Thoracic aorta endothelial cell (primary cell): ENCODE data around the gene ZBED5. TPM values are rescaled to one million over a fixed set of nuclear protein-coding genes. Genes with fewer than 3 reads are reported as not detected.

Source experiments
- total RNA-seq: library from RNA; depleted of rRNA; stranded (reverse); fragments of >200 nt; gene quantifications from 2 replicates; pipeline ENCODE4 v1.2.3, GENCODE V29; 2012

The ZBED5 gene
- 33.4 and 38.3 TPM in 2 replicates for total RNA-seq

GRCh38 chr11:10857709-10858438 lies at the start of gene ZBED5:
Gene ZBED5 (minus strand): TSS chr11:10858053. CDS start chr11:10854945, 3,108 bp downstream.

GRCh38 chr11:10808553-10809372 lies 49.1 kb downstream of the ZBED5 start, which contains the start of gene EIF4G2:
Gene EIF4G2 (minus strand): TSS chr11:10808926.

Other genes with a start within 250 kb of the ZBED5 start
- 0.13 and 0.36 TPM in 2 replicates for gene IRAG1, start 164.3 kb downstream of the ZBED5 start, total RNA-seq
- 37.5 and 39.9 TPM in 2 replicates for gene CTR9, start 106.8 kb downstream of the ZBED5 start, total RNA-seq
- 1,383 and 1,385 TPM in 2 replicates for gene EIF4G2, start 49.1 kb downstream of the ZBED5 start, total RNA-seq